Nephron progenitor cell (in vitro differentiated cells): ENCODE measurements around the gene NVL.
A peak's percentile ranks its signal among the peaks of the same experiment; 100 is the strongest.

Experiments used
- DNase-seq: peaks from one replicate; pipeline ENCODE4 v3.0.0; 2021
- H3K27ac Mint-ChIP-seq: 2 replicates; pipeline ENCODE4 v1.8.0; 2021; ENCODE audit warnings: mild to moderate bottlenecking, moderate library complexity, mixed read lengths
- H3K27me3 Mint-ChIP-seq: 2 replicates; pipeline ENCODE4 v1.8.0; 2021; ENCODE audit warnings: mild to moderate bottlenecking, low read depth, mixed read lengths; ENCODE audit not compliant: poor library complexity
- H3K36me3 Mint-ChIP-seq: 2 replicates; pipeline ENCODE4 v1.8.0; 2021; ENCODE audit warnings: low read depth, mixed read lengths
- H3K4me1 Mint-ChIP-seq: 2 replicates; pipeline ENCODE4 v1.8.0; 2021; ENCODE audit warnings: mixed read lengths
- H3K4me3 Mint-ChIP-seq: 2 replicates; pipeline ENCODE4 v1.8.0; 2021; ENCODE audit warnings: mild to moderate bottlenecking, moderate library complexity, mixed read lengths
- H3K9me3 Mint-ChIP-seq: 2 replicates; pipeline ENCODE4 v1.8.0; 2021; ENCODE audit warnings: mild to moderate bottlenecking, moderate library complexity, mixed read lengths
- CTCF ChIP-seq: fragments of 200-600 bp; sonication (generic); IDR thresholded peaks from 2 replicates; pipeline ENCODE4 v1.5.0; 2021; ENCODE audit warnings: antibody characterized with exemption

Gene NVL

GRCh38 chr1:224329842-224330753 lies at the start of gene NVL:
TSS of gene NVL (minus strand) at chr1:224330172. CDS start at chr1:224330127, 45 bp downstream.
- Mint-ChIP-seq H3K4me1 (peaks cover 30% of the 10 kb centered on the region), H3K27ac (peak within 1 kb of the TSS; percentile 100), H3K27me3 (peaks cover 9% of the 10 kb centered on the region), H3K9me3 (no peaks in the 10 kb centered on the region), H3K4me3 (peak within 1 kb of the TSS; percentile 97), H3K36me3 (no peaks in the 10 kb centered on the region)
- DNase-seq, result peak; percentile 77
- no peak for TF ChIP-seq CTCF

GRCh38 chr1:224378855-224379631 lies 49.1 kb upstream of the NVL start:
- DNase-seq, result no peak
- no peaks in the 10 kb centered on the region for H3K27me3 Mint-ChIP-seq
- H3K4me3 Mint-ChIP-seq, result no peak overlapping the region
- no peak for TF ChIP-seq CTCF
- peak overlapping the region; percentile 95 for H3K27ac Mint-ChIP-seq
- no peaks in the 10 kb centered on the region for H3K9me3 Mint-ChIP-seq
- peaks cover 61% of the 10 kb centered on the region for H3K36me3 Mint-ChIP-seq
- H3K4me1 Mint-ChIP-seq, result no peaks in the 10 kb centered on the region

- Mint-ChIP-seq H3K36me3 (peaks cover 75% of the 10 kb centered on the region), H3K4me1 (no peaks in the 10 kb centered on the region), H3K4me3 (no peak overlapping the region), H3K27ac (peak overlapping the region; percentile 25), H3K9me3 (no peaks in the 10 kb centered on the region), H3K27me3 (no peaks in the 10 kb centered on the region)
- TF ChIP-seq CTCF, result no peak
- no peak for DNase-seq
Measured at GRCh38 chr1:224377676-224378006, 47.7 kb upstream of the NVL start.

GRCh38 chr1:224375059-224375458 lies 45.1 kb upstream of the NVL start:
- Mint-ChIP-seq H3K36me3 (peaks cover 92% of the 10 kb centered on the region), H3K27me3 (no peaks in the 10 kb centered on the region), H3K9me3 (no peaks in the 10 kb centered on the region), H3K4me3 (no peak overlapping the region), H3K4me1 (no peaks in the 10 kb centered on the region), H3K27ac (peak overlapping the region; percentile 57)
- no peak for TF ChIP-seq CTCF
- no peak for DNase-seq

- Mint-ChIP-seq H3K27me3 (no peaks in the 10 kb centered on the region), H3K9me3 (no peaks in the 10 kb centered on the region), H3K36me3 (peaks cover 91% of the 10 kb centered on the region), H3K4me3 (no peak overlapping the region), H3K27ac (no peak overlapping the region), H3K4me1 (no peaks in the 10 kb centered on the region)
- no peak for TF ChIP-seq CTCF
- no peak for DNase-seq
Measured at GRCh38 chr1:224373008-224373590, 43.1 kb upstream of the NVL start.
